Measurements from ENCODE around the gene PRKAG1. TPM values are rescaled to one million over a fixed set of nuclear protein-coding genes. Genes with fewer than 3 reads are reported as not detected.

The PRKAG1 gene
- total RNA-seq, 1 donor from 2014 or later, result 61.7 TPM

DNA sequence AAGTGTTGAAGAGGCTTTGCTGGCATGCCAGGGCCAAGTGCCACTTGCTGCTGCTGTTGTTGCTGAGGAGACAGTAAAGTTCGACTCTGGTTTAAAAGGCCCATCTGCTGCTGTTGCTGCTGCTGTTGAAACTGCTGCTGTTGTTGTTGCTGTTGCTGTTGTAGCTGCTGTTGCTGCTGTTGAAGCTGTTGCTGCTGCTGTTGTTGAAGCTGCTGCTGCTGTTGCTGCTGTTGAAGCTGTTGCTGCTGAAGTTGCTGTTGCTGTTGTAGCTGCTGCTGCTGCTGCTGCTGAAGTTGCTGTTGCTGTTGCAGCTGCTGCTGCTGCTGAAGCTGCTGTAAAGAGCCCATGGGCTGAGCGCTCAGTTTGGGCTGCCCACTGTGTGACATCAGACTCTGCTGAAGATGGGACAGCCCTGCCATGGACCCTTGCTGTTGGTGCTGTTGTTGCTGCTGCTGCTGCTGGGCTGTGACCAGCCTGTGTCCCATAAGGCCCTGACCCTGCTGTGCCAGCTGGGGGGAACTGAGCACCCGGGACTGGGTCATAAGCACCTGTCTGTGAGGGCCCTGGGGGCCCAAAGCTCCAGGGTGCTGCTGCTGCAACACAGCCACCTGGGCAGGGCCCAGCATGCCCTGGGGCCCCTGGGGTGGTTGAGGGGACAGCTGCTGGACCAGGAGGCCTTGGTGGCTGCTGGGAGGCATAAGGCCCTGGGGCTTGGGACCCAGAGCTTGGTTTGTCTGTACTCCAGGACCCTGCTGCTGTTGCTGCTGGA, 14.3 kb upstream of the PRKAG1 start:
- DNase-seq (ENCODE audit: low spot score), result no peak

GRCh38 chr12:49032276-49032675, 13.7 kb upstream of the PRKAG1 start:
- no peak for DNase-seq (ENCODE audit: low spot score)

DNA sequence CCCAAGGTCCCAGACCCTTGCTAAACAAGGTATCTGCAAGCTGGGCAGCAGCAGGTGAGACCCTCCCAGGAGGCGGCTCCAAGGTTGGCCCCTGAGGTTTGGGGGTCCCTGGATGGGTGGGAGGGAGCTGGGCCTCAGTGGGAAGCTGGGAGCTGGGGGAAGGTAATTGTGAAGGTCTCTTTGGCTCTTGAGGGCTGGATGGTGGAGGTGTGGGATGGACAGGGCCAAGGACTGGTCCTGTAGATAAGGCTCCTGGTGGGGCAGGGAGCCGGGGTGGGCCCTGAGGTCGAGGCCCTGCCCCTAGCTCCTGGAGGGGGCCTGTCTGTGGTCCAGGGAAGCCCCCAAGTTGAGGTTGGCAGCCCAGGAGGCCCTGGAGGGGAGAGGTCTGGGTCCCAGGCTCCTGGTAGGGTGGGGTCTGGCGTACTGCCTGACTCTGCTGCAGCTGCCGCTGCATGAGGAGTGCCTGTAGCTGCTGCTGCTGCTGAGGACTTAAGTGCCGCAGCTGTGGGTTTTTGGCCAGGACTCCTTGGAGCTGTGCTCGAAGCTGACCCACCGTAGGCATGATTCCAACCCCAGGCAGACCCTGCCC, 13.1 kb upstream of the PRKAG1 start:
- peak; percentile 84 for DNase-seq (ENCODE audit: low spot score)

GRCh38 chr12:49030714-49031572, 12.4 kb upstream of the PRKAG1 start:
- DNase-seq (ENCODE audit: low spot score), result peak; percentile 83

- DNase-seq (ENCODE audit: low spot score), result peak; percentile 73
Measured at GRCh38 chr12:49030119-49030518, 11.5 kb upstream of the PRKAG1 start.

DNA sequence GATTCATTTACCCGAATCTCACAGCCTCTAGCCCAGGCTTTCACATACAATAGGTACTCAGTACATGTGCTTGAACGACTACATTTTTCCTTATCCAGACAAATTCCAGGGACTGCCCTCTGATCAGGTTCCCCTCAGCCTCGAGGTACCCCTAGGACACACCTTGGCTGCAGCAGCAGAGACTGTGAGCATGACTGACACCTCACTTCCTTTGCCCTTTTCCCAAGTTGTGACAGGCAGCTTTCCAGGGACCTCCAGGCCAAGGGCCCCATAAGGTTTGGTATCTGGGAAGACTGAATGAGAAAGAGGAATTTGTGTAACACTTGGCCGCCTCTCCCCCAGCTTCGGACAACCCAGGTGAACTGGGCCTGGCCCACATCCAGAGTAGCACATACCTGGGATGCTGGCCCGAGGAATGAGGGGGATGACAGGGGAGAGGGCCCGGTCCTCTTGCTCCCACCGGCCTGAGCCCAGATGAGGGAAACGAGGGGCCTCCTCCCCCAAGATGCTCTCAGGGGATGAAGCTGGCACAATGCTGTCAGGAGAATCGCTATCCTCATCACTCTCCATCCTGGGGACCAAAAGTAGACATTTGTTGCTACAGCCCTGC, 10.2 kb upstream of the PRKAG1 start:
- DNase-seq (ENCODE audit: low spot score), result peak; percentile 59

- peak; percentile 73 for DNase-seq (ENCODE audit: low spot score)
Measured at GRCh38 chr12:49027846-49028555, 9.4 kb upstream of the PRKAG1 start.

DNA sequence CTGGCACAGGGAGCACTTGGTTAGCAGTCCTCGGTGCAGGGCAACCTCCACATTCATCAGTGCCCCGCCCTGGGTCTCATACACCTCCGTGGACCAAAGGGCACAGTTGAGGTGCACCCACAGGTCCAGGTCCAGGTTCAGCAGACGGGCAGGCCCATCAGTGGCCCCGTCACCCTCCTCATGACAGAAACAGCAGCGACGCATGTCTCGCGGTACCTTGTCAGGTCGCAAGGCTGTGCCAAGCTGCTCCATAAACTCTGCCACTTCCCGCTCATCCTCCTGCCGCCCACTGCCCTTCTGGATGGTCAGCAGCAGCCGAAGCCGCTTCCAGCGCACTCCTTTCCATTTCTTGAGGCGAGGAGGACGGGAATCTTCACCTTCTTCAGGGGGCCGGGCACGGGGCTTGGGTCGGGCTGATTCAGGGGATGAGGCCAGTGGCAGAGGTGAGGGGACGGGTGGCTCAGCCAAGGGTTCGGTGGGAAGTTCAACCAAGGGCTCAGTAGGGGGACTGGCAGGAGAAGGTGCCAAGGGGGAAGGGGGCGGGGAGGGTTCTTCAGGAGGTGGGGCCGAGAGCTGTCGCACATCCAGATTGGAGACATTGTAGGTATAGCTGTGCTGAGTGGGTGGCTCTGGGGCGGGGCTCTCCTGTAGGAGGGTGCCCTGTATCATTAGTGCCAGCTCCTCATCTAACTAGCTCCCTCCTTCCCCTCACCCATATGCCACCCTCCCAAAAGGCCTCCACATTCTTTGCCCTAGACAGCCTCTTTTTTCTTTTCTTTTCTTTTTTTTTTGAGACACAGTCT, 8.3 kb upstream of the PRKAG1 start:
- peak; percentile 82 for DNase-seq (ENCODE audit: low spot score)

GRCh38 chr12:49026101-49026500, 7.5 kb upstream of the PRKAG1 start:
- no peak for DNase-seq (ENCODE audit: low spot score)

DNA sequence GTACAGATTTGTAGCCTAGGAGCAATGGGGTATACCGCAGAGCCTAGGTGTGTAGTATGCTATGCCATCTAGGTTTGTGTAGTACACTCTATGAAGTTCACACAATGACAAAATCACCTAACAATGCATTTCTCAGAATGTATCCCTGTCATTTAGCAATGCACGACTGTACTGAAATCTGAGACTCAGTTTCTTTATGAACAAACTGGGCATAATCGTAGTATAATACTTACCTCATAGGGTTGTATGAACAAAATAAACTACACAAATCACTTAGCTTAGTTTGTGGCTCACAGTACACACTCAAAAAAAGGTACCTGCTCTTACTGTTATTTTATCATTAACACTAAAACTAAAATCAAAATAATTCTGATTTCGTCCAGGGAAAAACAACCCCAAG, 6.9 kb upstream of the PRKAG1 start:
- no peak for DNase-seq (ENCODE audit: low spot score)

GRCh38 chr12:49024543-49024942, 6.0 kb upstream of the PRKAG1 start:
- DNase-seq (ENCODE audit: low spot score), result no peak

DNA sequence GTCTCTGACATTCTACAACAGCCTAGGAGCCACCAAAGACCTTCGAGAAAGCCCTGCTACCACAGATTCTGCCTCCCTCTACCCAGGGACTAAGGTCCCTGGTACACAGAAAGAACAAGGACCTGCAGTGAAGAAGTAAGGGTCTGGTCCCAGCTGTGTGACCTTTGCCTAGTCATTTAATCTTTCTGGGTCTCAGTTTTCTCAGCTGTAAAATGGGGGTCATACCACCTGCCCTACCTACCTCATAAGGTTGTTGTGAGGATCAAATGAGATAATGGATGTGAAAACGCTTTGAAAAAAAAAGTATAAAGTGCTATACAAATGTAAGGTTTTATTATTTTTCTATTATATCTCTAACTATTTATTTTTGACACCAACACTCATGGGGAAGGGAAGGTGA, 5.2 kb upstream of the PRKAG1 start:
- DNase-seq (ENCODE audit: low spot score), result no peak

DNA sequence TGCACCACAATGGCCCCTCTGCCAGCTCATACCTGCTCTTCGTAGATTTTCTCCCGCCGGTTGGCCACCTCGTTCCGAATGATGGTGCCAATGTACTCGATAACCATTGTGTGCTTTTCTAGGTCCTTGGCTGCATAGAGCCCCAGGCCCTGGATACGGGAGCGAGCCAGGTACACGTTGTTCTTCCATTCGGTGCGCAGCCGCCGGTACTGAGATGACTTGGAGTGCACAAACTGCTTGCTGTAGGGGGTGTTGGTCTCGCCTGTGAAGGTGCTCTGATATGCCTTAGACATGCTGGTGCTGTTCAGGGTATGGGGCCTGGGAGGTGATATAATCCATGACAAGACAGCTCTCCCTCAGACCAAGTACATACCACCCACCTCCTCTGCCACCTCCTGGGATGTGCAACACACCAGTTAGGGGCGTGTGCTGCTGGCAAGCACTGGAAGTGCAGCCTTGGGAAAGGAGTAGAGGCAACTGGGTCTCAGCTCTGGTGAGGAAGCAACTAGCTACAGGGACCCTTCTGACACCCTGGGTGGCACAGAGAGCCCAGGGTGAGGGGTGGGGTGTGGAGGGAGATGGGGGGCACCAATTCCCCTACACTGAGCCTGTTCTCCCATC, 4.1 kb upstream of the PRKAG1 start:
- no peak for DNase-seq (ENCODE audit: low spot score)

DNA sequence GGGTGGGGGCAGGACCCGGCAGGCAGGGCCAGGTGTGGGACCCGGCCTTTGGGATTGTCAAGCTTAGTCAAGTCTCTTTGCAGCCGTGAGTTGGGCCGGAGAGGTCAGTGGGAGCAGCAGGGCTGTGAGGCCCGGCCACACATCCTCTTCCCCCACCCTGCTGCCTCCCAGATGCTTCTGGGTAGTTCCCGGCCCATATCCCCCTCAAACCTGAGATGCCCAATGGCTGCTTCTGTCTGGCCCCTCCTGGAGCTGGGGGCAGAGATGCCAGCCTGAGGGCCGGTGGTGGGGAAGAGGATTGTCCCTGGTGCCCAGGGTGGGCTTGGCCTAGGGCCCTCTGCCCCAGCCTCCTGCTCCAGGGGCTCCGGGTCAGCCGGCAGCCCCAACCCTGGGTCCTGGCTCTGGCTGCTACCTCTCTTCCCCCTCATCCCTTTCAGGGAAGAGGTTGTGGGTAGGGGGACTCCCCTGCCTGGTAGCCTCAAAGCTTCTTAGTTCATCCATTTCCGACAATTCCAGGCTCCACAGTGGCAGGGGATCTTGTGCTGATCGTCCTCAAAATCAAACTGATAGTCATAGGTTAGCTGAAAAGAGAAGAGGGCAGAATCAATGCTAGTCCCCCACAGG, 2.8 kb upstream of the PRKAG1 start:
- DNase-seq (ENCODE audit: low spot score), result no peak

GRCh38 chr12:49020441-49020840, 1.9 kb upstream of the PRKAG1 start:
- no peak for DNase-seq (ENCODE audit: low spot score)

DNA sequence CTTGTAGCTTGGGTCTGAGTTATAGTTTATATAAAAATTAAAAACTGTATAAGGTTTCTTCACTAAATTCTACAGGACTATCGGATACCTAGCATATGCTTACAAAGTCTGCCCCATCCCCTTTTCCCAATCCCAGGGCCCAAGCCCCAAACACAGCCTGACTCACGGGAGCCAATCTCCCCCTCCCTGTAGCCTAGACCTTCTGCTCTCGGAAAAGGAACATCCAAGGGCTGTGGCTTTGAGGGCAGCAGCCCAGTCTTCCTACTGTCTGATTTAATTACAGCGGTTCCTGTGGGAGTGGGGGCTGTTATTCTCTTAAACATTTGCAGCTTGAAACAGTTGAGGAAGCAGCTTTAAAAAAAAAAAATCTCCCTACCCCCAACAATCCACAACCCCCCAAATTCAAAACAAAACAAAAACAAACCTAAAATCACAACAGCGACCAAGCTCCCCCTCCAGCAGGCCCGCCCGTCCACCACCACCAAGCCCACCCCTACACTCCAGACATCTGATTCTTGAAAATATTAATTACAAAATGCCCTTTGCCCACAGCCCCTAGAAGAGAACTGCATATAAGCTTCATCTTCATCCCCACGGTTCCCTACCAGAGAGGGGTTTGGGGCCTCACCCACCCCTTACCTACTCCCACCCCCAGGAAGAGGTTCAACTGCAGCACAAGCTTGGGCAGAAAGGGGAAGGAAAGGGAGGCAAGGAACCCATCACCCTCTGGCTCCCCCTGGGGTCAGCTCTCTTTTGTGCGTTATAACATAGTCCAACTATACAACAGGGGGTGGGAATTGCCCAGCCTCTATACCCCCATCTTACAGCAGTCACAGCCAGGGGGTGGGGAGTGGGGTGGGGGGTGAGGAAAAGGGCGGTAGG, 1.1 kb upstream of the PRKAG1 start:
- peak; percentile 86 for DNase-seq (ENCODE audit: low spot score)

GRCh38 chr12:49019120-49019430, 499 bp upstream of the PRKAG1 start:
- DNase-seq (ENCODE audit: low spot score), result no peak

- DNase-seq (ENCODE audit: low spot score), result no peak
Measured at GRCh38 chr12:49017891-49018260, 700 bp downstream of the PRKAG1 start.

DNA sequence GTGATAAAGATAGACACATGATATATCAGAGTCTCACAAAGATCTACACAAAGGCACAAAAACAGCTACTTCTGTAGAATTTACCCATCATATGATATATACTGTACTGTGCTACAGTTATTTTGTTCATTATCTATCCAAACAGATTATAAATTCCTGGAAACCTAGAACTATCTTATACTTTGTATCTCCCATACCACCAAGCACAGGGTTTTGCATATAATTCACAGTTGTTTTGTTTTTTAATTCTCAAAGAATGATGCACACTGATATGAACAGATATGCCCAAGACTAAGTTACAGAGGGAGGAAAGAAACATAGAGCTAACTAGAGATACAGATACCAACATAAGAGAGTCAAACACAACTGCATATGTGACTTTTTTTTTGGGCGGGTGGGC, 3.4 kb downstream of the PRKAG1 start:
- DNase-seq (ENCODE audit: low spot score), result no peak

All from mesenteric fat pad (tissue), 1 donor.